CD4-positive, alpha-beta memory T cell (primary cell): Measurements from ENCODE around the gene NRARP. TPM values are rescaled to one million over a fixed set of nuclear protein-coding genes. Genes with fewer than 3 reads are reported as not detected.

Source experiments
- CTCF ChIA-PET: fragments of 350-600 bp; sonication (Branson Sonifier 250); formaldehyde crosslinking; loops from one replicate; lab custom pipeline; 2021; ENCODE audit warnings: inconsistent platforms; ENCODE audit not compliant: partially characterized antibody; lab: Charles Lee
- POLR2A ChIA-PET: fragments of 350-600 bp; sonication (Branson Sonifier 250); formaldehyde crosslinking; loops from one replicate; lab custom pipeline; 2021; ENCODE audit not compliant: partially characterized antibody; lab: Charles Lee
- DNase-seq, 5 donors: peaks; one replicate each; pipeline versions ENCODE4 v3.0.0 to v3.0.0-alpha.2; 2020 to 2022; ENCODE audit warnings: mixed read lengths in 1 of 5
- H3K27ac ChIP-seq: one replicate; pipeline ENCODE4 v1.7.0; 2013; ENCODE audit warnings: low read depth, low read length
- H3K27me3 ChIP-seq: 2 replicates; pipeline ENCODE4 v1.7.0; 2013; ENCODE audit warnings: mild to moderate bottlenecking, low read length, moderate library complexity; ENCODE audit not compliant: insufficient read depth
- H3K36me3 ChIP-seq: 2 replicates; pipeline ENCODE4 v1.7.0; 2013; ENCODE audit warnings: mild to moderate bottlenecking, low read length, moderate library complexity; ENCODE audit not compliant: insufficient read depth
- H3K4me1 ChIP-seq: 2 replicates; pipeline ENCODE4 v1.7.0; 2013; ENCODE audit warnings: mild to moderate bottlenecking, low read length, moderate library complexity; ENCODE audit not compliant: insufficient read depth
- H3K4me3 ChIP-seq, 2 donors: one replicate each; pipeline ENCODE4 v1.7.0; 2013; ENCODE audit warnings: low read length in 2 of 2, mild to moderate bottlenecking in 1 of 2
- H3K9me3 ChIP-seq, 2 donors: one replicate each; pipeline ENCODE4 v1.7.0; 2013; ENCODE audit warnings: low read length in 2 of 2, control low read depth in 1 of 2; ENCODE audit not compliant: control insufficient read depth in 1 of 2
- H3K27ac Mint-ChIP-seq, 7 donors: one replicate each; pipeline ENCODE4 v1.8.0; 2020 to 2021; ENCODE audit warnings: mixed read lengths in 7 of 7, mild to moderate bottlenecking in 6 of 7, inconsistent platforms in 3 of 7, moderate library complexity in 3 of 7
- H3K27me3 Mint-ChIP-seq, 2 donors: one replicate each; pipeline ENCODE4 v1.8.0; 2020 to 2021; ENCODE audit warnings: mixed read lengths in 2 of 2
- H3K36me3 Mint-ChIP-seq, 2 donors: one replicate each; pipeline ENCODE4 v1.8.0; 2020 to 2021; ENCODE audit warnings: mixed read lengths in 2 of 2, inconsistent platforms in 1 of 2, mild to moderate bottlenecking in 1 of 2
- H3K4me1 Mint-ChIP-seq, 4 donors: one replicate each; pipeline ENCODE4 v1.8.0; 2020 to 2021; ENCODE audit warnings: mixed read lengths in 4 of 4, mild to moderate bottlenecking in 1 of 4
- H3K4me3 Mint-ChIP-seq, 8 donors: one replicate each; pipeline ENCODE4 v1.8.0; 2020 to 2021; ENCODE audit warnings: mixed read lengths in 8 of 8, mild to moderate bottlenecking in 7 of 8, moderate library complexity in 6 of 8, inconsistent platforms in 3 of 8
- H3K9me3 Mint-ChIP-seq, 8 donors: one replicate each; pipeline ENCODE4 v1.8.0; 2020 to 2021; ENCODE audit warnings: mixed read lengths in 8 of 8, mild to moderate bottlenecking in 5 of 8, inconsistent platforms in 3 of 8, moderate library complexity in 1 of 8
- intact Hi-C: fragments of 100-400 bp; cut with micrococcal nuclease; formaldehyde crosslinking; loops from one replicate; pipeline ENCODE4 v1.15.1; 2023
- polyA plus RNA-seq, 2 donors: library from polyadenylated mRNA; unstranded; fragments of 300-500 nt; fragmentation: Illumina TruSeq; gene quantifications; one replicate each; pipeline ENCODE4 v1.2.3, GENCODE V29; 2021
- total RNA-seq, 2 experiments: library from RNA; stranded (reverse); gene quantifications; one replicate each; pipeline ENCODE4 v1.2.3, GENCODE V29; 2021

Gene NRARP
- total and polyA plus RNA-seq, 4 experiments from 2014 or later: 0.25 to 0.29 TPM; not detected in 2

GRCh38 chr9:137256856-137257255 lies 45.2 kb downstream of the NRARP start:
- Mint-ChIP-seq H3K27me3 (no peaks in the 10 kb centered on the region), H3K36me3 (peaks cover 7 to 10% of the 10 kb centered on the region in 2 donors), H3K27ac (peak overlapping the region in 3 of 7 donors; percentile 21 to 71 (median 70)), H3K9me3 (peaks cover 0 to 3% (median 0%) of the 10 kb centered on the region in 8 donors), H3K4me3 (peak overlapping the region; percentile 88 to 94 (median 92)), H3K4me1 (peaks cover 2 to 30% (median 10%) of the 10 kb centered on the region in 4 donors)
- Histone ChIP-seq H3K4me1 (peaks cover 25% of the 10 kb centered on the region), H3K27ac (no peak overlapping the region), H3K36me3 (peaks cover 8% of the 10 kb centered on the region), H3K27me3 (no peaks in the 10 kb centered on the region), H3K9me3 (no peaks in the 10 kb centered on the region), H3K4me3 (no peak overlapping the region)
- ChIA-PET POLR2A (interaction anchor here (1.0 to 10.6 kb wide), 9 partner anchors 16 to 449 kb away, joined by 3 to 260 read pairs (median 6); partner anchors contain the start of genes ANAPC2, EXD3, MAN1B1 and NOXA1), CTCF (interaction anchor here (0.9 to 2.5 kb wide), 3 partner anchors 16 to 45 kb away, joined by 3 to 14 read pairs (median 9); partner anchors contain the start of genes NRARP and TUBB4B)
- no peak for DNase-seq
- intact Hi-C loops: no loop called here

GRCh38 chr9:137256362-137256761 lies 45.7 kb downstream of the NRARP start:
- no peaks in the 10 kb centered on the region for H3K27me3 Mint-ChIP-seq
- peak overlapping the region; percentile 88 to 94 (median 92) for H3K4me3 Mint-ChIP-seq
- peaks cover 2 to 25% (median 10%) of the 10 kb centered on the region in 4 donors for H3K4me1 Mint-ChIP-seq
- H3K36me3 Mint-ChIP-seq: peaks cover 2 to 5% of the 10 kb centered on the region in 2 donors
- Histone ChIP-seq H3K36me3 (peaks cover 8% of the 10 kb centered on the region), H3K27me3 (no peaks in the 10 kb centered on the region), H3K27ac (no peak overlapping the region), H3K9me3 (no peaks in the 10 kb centered on the region), H3K4me1 (peaks cover 25% of the 10 kb centered on the region), H3K4me3 (peak overlapping the region; percentile 66 to 78)
- DNase-seq: no peak
- H3K27ac Mint-ChIP-seq: peak overlapping the region in 1 of 7 donors; percentile 71
- CTCF ChIA-PET: interaction anchor here (0.6 to 2.5 kb wide), 4 partner anchors 16 to 138 kb away, joined by 3 to 14 read pairs (median 6); partner anchors contain the start of genes NRARP and TUBB4B
- intact Hi-C loops: no loop called here
- H3K9me3 Mint-ChIP-seq: peaks cover 0 to 3% (median 0%) of the 10 kb centered on the region in 8 donors
- POLR2A ChIA-PET: interaction anchor here (0.6 to 10.6 kb wide), 12 partner anchors 9 to 448 kb away, joined by 3 to 260 read pairs (median 6); partner anchors contain the start of genes ANAPC2, EXD3, MAN1B1 and NOXA1

GRCh38 chr9:137255448-137256114 lies 46.5 kb downstream of the NRARP start:
- intact Hi-C loops: loop anchor here (1.0 kb wide), 3 partner anchors 14 to 169 kb away; partner anchors contain the start of genes MAN1B1 and TUBB4B
- Mint-ChIP-seq H3K27me3 (no peaks in the 10 kb centered on the region), H3K4me3 (peak overlapping the region; percentile 88 to 94 (median 92)), H3K4me1 (peaks cover 2 to 24% (median 10%) of the 10 kb centered on the region in 4 donors), H3K27ac (peak overlapping the region in 6 of 7 donors; percentile 43 to 92 (median 65)), H3K36me3 (peaks cover 2 to 5% of the 10 kb centered on the region in 2 donors), H3K9me3 (peaks cover 0 to 3% (median 0%) of the 10 kb centered on the region in 8 donors)
- H3K27ac ChIP-seq: peak overlapping the region; percentile 69
- peaks cover 25% of the 10 kb centered on the region for H3K4me1 ChIP-seq
- no peaks in the 10 kb centered on the region for H3K27me3 ChIP-seq
- peak in 1 of 5 donors; percentile 56 for DNase-seq
- ChIA-PET CTCF (interaction anchor here (0.6 to 2.5 kb wide), 7 partner anchors 15 to 138 kb away, joined by 3 to 14 read pairs (median 3); partner anchors contain the start of gene TUBB4B), POLR2A (interaction anchor here (0.6 to 10.6 kb wide), 17 partner anchors 10 to 447 kb away, joined by 3 to 260 read pairs (median 5); partner anchors contain the start of genes ANAPC2, CYSRT1, EXD3 and MAN1B1)
- peaks cover 8% of the 10 kb centered on the region for H3K36me3 ChIP-seq
- H3K9me3 ChIP-seq: no peaks in the 10 kb centered on the region
- H3K4me3 ChIP-seq: peak overlapping the region; percentile 66 to 78

GRCh38 chr9:137254624-137255447 lies 47.2 kb downstream of the NRARP start, which contains the start of gene NELFB:
TSS of gene NELFB (plus strand) at chr9:137255327.
- peak; percentile 89 to 98 (median 94) for DNase-seq
- intact Hi-C loops: loop anchor here (1.0 kb wide), 3 partner anchors 14 to 169 kb away; partner anchors contain the start of genes MAN1B1 and TUBB4B
- H3K4me1 Mint-ChIP-seq: peaks cover 2 to 24% (median 10%) of the 10 kb centered on the region in 4 donors
- peak within 1 kb of the TSS; percentile 66 to 81 for H3K4me3 ChIP-seq
- no peaks in the 10 kb centered on the region for H3K27me3 Mint-ChIP-seq
- peaks cover 8% of the 10 kb centered on the region for H3K36me3 ChIP-seq
- H3K27ac ChIP-seq: peak within 1 kb of the TSS; percentile 69
- ChIA-PET POLR2A (interaction anchor here (0.6 to 10.6 kb wide), 14 partner anchors 11 to 168 kb away, joined by 3 to 260 read pairs (median 5); partner anchors contain the start of genes ANAPC2, CYSRT1, EXD3 and MAN1B1), CTCF (interaction anchor here (0.9 to 2.0 kb wide), 7 partner anchors 12 to 159 kb away, joined by 3 to 10 read pairs (median 3); partner anchors contain the start of gene TUBB4B)
- no peaks in the 10 kb centered on the region for H3K27me3 ChIP-seq
- H3K4me1 ChIP-seq: peaks cover 25% of the 10 kb centered on the region
- peak within 1 kb of the TSS; percentile 43 to 92 (median 77) for H3K27ac Mint-ChIP-seq
- no peaks in the 10 kb centered on the region for H3K9me3 ChIP-seq
- peaks cover 2 to 5% of the 10 kb centered on the region in 2 donors for H3K36me3 Mint-ChIP-seq
- peaks cover 0 to 3% (median 0%) of the 10 kb centered on the region in 8 donors for H3K9me3 Mint-ChIP-seq
- peak within 1 kb of the TSS; percentile 88 to 94 (median 92) for H3K4me3 Mint-ChIP-seq

GRCh38 chr9:137253717-137254623 lies 48.1 kb downstream of the NRARP start:
- H3K36me3 ChIP-seq: peaks cover 5% of the 10 kb centered on the region
- peak overlapping the region in 1 of 2 donors; percentile 81 for H3K4me3 ChIP-seq
- CTCF ChIA-PET: interaction anchor here (0.9 to 2.0 kb wide), 7 partner anchors 11 to 158 kb away, joined by 3 to 10 read pairs (median 3); partner anchors contain the start of gene TUBB4B
- DNase-seq: peak in 1 of 5 donors; percentile 40
- H3K27ac Mint-ChIP-seq: peak overlapping the region in 5 of 7 donors; percentile 50 to 79 (median 74)
- peaks cover 0 to 3% (median 0%) of the 10 kb centered on the region in 8 donors for H3K9me3 Mint-ChIP-seq
- POLR2A ChIA-PET: interaction anchor here (0.9 to 10.6 kb wide), 11 partner anchors 13 to 167 kb away, joined by 3 to 260 read pairs (median 5); partner anchors contain the start of genes ANAPC2, MAN1B1, RNF208 and SSNA1
- intact Hi-C loops: no loop called here
- H3K4me1 ChIP-seq: peaks cover 25% of the 10 kb centered on the region
- H3K27me3 ChIP-seq: no peaks in the 10 kb centered on the region
- peak overlapping the region; percentile 81 to 89 (median 85) for H3K4me3 Mint-ChIP-seq
- H3K36me3 Mint-ChIP-seq: peaks cover 0 to 3% of the 10 kb centered on the region in 2 donors
- H3K9me3 ChIP-seq: no peaks in the 10 kb centered on the region
- no peaks in the 10 kb centered on the region for H3K27me3 Mint-ChIP-seq
- H3K27ac ChIP-seq: peak overlapping the region; percentile 56
- peaks cover 2 to 24% (median 10%) of the 10 kb centered on the region in 4 donors for H3K4me1 Mint-ChIP-seq
